Endometrial microvascular endothelial cells (primary cell): Measurements from ENCODE around the gene HOXB8. TPM values are rescaled to one million over a fixed set of nuclear protein-coding genes. Genes with fewer than 3 reads are reported as not detected.

ENCODE experiments used
- in situ Hi-C: cut with HindIII; loops from 2 replicates; pipeline ENCODE4 v1.10.0; 2017; ENCODE audit warnings: low sequenced_read_pairs, low pct_unique_long_range_greater_than_20kb; ENCODE audit errors: inconsistent ontology term
- total RNA-seq: library from RNA; depleted of rRNA; stranded (reverse); fragments of >200 nt; gene quantifications from one replicate; pipeline ENCODE4 v1.2.3, GENCODE V29; 2015; ENCODE audit errors: inconsistent ontology term

The HOXB8 gene
- total RNA-seq, 1 donor from 2014 or later, result 22.5 TPM

DNA sequence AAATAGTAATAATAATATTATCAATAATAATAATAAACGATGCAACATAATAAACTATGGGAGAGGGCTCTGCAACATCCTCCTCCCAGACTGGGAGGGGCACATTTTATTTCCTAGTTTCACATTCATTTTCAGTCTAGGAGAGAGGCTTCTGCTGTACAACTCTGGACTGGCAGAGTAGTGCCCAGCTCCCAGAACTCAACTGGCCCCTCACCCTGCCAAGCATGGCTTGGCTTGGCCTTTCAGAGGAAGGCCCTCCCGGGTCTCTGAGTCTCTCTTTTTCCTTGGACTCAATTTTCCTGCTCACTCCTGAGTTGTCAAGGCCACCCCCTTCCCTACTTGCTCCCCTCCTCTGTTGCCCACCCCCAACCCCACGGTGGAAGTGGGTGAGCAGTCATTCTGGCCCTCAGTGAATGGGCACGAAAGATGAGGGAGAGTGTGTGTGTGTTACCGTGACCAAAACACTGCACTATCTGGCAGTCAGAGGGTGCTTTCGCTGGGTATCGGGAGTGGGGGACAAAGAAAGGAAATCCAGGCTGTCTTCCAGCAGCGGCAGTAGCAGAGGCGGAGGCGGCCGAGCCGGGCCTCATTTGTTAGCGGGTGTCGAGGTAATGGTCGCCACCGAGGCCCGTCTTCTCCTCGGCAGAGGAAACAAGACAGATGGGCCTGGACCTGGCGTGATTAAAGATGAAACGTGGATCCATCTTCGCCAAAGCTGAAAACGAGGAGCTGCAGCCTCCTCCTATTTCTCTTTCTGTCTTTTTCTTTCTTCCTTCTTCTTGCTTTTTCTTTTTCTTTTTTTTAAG lies 39.2 kb downstream of the HOXB8 start:
- in situ Hi-C loops, result no loop called here

DNA sequence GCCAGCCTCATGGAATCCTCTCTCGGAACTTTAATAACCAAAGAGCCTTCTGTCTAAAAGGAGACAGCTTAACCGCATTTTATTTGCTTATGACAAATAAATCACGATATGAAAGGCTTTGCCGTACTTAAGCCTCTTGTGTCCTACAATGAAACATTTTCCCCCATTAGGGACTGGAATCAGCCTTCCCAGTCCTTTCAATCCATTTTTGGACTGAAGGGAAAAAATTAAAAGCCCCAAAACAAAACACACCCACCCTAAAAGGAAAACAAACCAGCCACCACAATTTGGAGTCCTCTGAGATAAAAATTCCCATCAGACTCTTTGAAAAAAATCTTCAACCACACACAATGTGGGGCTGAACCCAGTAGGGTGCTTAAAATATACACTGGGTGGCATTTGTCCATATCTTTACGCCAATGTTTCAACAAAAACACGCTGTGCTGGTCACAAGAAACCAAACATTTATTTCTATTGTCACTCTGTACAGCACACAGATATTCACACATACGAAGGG lies 40.0 kb downstream of the HOXB8 start:
- in situ Hi-C loops, result no loop called here

DNA sequence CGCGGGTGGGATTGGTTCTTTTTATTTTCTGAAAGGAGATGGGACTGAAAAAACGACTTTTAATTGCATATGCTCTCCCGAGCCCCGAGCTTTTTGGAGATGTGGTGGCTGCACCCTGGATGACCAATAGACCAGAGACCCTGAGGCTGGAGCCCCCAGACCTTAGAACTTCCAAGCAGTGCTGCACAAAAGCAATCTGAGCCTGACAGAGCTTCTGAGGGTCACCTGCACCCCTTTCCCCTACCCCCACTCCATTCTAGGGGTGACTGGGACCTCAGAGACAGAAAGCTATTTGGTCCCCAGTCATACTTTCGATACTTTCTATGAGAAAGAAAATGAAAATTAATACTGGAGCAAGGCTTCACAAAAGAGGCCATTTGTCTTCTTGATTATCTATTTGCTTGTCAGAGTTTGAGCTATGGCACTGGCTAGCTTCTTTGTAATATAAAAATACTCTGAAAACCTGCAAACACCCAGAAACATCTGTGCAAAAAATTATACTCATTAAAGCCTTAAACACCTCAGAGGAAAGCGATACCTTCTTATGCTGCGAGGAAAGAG lies 40.5 kb downstream of the HOXB8 start:
- in situ Hi-C loops, result no loop called here

DNA sequence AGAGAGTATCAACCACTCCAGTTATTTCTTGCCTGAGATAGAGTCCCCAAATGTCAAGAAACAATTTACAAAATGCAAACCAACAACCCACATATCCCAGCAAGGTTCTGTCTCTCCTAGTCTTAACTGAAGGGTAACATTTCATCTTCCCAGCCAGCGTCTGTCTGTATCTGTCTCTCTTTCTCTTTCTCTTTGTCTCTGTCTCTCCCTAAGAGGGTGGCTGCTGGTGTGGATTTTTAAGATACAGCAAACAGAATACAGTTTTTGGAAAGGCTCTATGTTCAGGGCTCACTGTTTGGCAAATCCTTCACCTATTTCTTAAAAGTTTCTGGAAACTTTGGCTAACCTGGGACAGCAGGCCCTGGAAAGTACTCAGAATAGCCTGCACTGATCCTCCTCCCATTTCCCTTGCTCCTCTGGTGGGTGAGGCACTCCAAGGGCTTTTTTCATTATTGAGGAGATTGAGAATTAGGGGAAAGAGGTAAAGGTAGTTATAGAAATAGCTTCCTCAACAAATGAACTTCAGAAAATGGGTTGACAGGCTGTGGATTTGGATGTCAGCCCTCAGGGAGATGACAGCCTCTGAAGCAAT lies 43.2 kb downstream of the HOXB8 start:
- in situ Hi-C loops, result no loop called here

DNA sequence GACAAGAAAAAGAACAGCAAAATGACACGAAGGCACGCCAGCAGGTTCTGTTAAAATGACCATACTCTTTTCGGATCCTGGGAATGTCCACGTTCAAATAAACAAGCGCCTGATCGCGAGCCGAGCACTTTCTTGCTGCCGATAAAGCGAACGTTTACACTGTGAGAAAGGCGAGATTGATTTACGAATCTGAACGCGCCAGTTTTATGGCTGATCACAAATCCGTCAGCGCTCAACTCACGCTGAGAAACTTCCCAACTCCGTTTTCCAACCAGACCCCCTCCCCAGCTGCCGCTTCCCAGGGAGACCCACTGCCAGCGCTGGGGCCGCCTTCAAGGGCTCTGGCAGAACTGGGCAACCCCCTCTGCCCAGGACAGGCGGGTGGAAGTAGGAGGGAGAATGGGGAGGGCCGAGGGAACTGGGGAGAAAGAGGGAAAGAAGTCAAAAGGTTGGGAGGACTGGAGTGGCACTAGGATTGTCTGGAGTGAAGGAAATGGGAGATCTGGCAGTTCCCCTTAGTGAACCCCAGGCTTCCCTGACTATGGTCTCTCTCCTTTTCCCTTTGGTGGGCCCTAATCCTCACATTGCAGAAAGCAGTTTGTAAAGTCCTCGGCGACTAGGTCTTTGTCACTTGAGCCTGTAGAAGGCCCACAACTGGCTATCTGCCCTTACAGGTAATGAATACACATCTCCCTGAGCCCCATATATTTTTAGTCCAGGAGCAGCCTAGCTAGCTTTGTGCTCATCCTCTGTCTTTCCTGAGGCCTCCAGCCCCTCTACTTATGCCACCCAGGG lies 43.9 kb downstream of the HOXB8 start:
- in situ Hi-C loops, result no loop called here

DNA sequence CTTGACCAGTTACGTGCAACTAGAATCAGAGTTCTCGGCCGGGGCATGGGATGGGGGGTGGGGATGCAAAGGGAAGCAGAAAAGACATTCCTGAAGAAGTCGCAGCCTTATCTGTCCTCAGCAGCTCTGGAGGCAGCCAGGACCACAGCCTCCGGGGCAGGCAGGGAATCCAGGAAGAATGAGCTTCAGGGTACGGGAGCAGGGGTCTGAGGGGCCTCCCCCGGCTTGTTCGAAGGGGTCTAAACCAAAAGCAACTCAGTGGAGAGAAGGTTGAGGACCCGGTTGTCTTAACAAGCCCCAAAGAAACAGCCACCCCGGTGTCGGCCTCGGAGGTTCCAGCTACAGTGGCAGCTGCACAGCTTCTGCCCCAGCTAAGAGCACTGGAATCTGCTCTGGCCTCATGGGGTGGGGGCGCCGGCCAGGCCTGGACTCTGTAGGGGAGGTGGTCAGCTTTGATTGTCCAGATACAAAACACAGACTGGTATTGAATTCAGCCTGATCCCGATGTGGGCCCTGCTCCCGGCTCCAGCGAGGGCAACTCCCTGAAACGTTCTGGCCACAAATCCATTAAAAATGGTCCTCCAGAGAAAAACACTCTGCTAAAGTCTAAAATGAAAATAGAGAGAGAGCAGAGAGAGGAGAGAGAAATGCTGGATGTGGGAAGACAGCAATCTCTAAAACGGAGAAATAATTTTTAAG lies 44.6 kb downstream of the HOXB8 start:
- in situ Hi-C loops, result no loop called here

DNA sequence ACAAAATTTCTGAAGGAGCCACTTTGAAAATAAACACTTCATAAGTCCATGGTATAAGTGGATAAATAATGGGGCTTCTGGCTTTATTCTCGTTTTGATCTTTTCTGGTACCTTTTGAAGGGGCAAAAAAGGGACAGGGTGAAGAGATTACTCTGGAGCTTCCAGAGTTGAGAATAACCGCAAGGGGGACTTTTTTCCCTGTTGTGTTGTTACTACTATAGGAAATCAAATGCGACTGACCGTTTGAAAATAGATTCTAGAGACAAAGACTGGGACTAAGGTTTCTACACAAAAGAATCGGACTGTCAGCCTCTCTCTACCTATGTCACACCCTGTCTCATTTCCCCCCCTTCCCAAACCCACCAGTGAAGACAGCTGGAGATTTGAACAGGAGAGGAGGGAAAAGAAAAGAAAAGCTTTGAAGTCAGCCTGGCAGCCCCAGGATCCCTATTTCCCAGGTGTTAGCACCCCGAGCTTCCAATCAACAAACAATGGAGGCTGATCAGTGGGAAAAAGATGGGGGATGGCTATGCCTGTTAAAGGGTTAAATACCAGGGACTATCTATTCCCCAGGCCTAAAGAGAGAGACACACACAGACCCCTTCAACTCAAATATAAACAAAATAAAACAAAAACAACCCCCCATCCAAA lies 45.3 kb downstream of the HOXB8 start:
- in situ Hi-C loops, result no loop called here

DNA sequence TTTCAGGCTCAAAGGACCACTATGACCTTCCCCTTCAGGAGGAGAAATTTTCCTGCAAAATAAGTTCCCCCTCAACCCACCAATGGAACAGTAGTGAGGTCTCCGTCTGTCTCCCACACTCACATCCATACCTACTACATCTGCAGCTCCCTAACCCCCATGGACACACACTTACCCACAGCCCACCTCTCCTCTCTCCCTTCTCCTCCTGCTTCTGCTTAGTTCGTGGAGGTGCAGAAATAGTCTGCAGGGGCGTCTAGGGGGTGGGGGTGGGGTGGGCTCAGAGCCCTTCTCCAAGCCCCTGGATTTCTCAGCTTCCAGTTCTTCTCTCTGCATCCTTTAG lies 45.9 kb downstream of the HOXB8 start:
- in situ Hi-C loops, result no loop called here

DNA sequence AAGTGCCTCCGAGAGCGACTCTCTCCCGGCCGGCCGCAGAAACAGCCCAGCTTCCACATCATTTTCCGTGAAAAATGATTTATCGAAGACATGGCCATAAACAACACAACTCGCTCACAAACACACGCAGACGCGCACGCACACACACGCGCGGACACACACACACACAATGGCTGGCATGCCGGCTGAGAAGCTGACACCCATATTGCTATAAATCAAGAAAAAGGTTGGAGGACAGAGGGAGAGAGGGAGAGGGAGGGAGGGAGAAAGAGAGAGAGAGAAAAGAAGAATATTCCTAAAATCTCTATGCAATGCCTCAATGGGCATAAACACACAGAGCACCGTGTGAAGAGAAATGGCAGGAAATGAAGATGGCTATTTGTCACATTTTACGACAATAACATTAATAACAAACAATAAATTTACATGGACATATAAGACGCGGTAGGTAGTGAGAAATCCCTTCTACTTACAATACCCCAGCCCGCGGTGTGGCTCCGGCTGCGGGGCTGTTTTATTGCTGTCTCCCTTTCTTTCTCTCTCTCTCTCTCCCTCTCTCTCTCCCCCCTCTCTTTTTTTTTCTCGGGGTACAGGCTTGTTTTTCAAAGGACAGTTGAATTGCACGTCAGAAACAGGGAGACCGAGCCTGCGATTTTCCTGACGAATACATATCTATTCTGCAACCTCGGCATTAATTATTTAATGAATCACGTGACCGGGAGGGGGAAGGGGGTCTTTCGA lies 46.4 kb downstream of the HOXB8 start:
- in situ Hi-C loops, result no loop called here

DNA sequence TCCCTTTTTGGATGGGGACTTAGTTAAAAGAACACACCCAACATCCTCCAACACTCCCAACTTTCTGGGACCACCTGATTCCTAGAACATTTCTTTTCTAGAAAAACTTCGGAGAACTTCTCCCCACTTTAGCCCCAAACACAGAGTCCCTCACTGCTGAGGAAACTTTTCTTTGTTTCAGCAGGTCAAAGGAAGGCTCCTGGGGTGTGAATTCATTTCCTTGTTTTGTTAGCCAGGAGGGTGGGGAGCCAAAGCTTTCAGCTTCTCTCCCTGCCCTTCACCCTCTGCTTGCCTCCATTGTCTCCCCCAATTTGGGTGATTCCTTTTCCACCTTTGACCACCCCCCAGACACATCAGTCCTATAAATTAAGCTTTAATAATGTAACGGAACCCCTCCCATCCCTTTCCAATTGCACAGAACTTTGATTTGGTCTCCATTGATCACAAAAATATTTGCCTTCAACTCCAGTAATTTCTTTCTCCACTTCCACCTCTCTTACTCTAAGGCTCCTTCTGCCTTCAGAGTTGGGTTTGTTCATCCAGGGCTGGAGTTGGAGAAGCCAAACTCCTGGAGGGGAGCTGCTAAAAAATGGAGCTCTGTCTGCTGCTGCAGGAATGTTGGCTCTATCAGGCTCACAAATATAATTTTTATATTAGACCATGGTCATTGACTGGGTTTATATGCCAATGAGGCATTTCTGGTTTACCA lies 47.3 kb downstream of the HOXB8 start:
- in situ Hi-C loops, result no loop called here

DNA sequence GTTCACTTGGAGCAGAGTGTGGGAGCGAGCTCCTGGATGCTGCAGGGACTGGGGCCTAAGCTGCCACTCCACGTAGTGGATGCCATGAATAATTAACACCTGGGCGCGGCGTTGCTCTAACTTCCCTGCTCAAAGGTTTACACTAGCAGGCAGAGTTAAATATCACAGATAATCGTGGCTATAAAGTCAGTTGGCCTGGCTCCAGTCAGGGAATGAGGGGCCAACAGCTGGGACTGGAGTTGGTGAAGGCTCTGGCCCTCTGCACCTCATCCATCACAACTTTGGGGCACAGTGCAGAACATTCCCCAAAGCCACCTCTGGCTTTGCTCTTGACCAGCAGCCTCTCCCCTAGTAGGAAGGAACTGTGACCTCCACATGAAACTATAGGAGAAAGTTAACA lies 47.9 kb downstream of the HOXB8 start:
- in situ Hi-C loops, result no loop called here

DNA sequence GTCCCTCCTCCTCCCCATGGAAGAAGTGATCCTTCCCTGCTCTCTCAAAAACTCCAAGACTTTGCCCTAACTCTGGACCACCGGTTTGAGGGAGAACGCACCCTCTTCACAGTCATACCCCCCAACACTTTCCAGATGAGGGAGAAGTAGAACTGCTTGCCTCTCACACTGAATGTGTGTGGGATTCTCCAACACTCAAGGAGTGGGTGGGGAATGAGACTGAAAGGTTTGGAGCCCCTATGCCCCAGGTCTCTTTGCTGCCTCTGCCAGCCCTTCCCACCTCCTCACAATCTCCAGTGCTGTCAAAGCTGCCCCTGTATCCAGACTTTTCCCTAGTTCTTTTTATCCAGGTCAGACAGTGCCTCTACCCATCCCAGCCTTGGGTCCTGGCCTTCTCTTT lies 48.4 kb downstream of the HOXB8 start:
- in situ Hi-C loops, result no loop called here

DNA sequence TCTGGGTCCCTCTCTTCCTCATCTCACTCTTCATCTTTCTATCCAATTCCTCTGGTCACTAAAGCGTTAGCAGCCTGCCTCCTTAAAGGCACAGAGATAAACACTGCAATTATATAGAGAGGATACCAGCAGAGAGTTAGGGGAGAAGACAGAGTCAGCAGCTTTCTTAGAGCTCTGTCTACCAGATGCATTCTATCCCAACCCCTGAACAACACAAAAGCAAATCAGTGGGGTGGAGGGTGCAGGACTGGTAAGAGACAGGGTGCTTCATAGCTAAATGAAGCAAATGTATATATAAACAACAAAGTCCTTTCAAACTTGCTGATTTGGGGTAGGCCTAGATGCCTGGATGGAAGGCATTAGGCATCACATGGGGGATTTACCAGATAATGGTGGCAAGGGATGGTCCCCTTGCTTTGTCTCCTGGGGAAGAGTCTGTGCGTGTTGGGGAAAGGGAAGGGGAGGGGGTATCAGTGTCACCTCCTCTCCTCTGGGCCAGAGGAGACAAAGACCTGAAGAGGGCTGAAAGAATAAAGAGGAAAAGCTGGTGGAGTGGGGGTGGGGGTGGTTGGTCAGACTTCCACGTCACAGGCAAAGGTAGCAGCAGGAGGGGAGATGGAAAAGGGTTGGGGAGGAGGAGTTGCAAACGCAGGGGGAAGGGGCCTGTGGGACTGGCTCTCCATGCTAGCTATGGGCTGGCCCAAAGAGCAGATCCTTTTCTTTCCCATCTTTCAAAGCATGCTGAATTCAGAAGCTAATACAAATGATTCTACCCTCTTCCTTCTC lies 49.0 kb downstream of the HOXB8 start:
- in situ Hi-C loops, result no loop called here

DNA sequence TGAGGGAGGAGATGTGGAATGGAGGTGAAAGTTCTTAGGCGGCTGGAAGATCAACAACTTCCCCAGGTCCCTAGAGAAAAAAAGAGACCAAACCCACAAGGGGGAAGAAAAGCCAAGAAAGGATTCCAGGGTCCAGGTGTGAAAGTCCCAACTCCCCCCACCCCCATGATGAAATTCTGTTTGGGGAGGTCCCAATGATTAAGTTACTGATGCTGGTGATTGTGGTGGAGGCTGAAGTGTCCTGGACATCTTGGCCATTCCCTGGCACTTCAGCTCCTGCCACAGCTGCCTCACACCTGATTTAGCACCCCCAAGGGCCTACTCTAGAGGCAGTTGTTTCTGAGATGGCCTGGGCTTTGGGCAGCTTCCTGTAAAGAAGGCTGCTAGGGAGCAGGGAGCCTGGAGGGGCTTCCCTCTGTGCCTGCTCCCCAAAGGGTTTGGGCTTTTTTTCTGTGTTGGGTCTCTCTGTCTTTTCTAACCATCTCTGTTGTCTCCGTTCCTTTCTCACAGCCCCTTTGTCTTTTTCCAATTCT lies 50.0 kb downstream of the HOXB8 start:
- in situ Hi-C loops, result no loop called here

DNA sequence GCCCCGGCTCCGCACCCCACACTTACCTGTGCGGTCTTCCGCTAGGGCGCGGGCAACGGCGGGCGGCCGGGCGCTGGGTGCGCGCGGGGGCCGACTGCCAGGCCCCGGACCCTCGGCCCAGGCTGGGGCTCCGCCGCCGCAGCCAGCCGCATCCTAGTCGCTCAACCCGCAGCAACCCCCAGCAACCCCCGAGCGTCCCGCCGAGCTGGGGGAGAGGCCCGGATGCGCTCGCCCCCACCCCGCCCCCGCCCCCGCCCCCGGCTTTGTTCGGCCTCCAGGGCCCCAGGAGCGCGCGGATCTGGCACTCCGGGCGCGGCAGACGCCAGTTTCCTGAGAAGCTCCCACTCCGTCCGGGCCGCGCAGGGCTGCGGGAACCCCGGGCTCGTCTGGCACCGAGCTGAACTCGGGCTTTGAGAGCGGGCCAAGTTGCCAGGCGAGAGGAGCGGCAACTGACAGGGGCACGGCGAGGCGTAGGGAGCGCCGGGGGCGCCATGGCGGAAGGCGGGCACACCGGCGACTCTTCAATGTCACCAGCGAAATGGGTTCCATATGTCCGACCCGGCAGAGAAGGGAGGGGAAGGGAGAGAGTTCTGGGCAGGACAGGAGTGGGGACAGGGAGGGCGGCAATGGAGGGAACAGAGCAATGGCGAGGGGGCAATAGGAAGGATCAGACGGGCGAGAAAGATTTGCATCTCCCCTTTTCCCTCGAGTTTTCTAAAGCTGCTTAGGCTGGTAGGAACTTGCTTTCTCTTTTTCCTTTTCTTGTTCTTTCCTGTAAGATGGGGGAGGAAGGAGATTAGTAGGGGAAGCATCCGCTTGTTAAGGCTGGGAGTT lies 50.7 kb downstream of the HOXB8 start:
- in situ Hi-C loops, result no loop called here

DNA sequence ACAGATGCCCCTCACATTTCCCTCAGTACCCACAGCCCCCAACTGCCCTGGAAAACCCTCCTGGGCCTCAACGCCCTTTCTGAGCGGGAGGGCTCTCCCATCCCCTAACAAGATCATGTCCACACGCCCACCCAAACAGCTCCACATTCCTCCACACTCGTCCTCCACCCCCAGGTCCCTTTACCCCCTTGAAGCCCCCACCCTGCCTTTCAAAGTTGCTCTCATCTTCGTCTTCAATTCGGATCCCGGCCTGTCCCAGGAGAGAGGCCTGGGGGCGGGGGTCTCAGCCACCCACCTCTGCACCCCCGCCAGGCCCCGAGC lies 51.3 kb downstream of the HOXB8 start:
- in situ Hi-C loops, result no loop called here
